HG02571 (cell line): Measurements from ENCODE around the gene WIPF2.

Source experiments
- ATAC-seq: cut with Tn5 transposase; IDR thresholded peaks from one replicate; pipeline ENCODE4 v1.9.1; 2021; ENCODE audit warnings: mild to moderate bottlenecking, moderate library complexity; ENCODE audit not compliant: unreplicated experiment

WIPF2 gene

DNA sequence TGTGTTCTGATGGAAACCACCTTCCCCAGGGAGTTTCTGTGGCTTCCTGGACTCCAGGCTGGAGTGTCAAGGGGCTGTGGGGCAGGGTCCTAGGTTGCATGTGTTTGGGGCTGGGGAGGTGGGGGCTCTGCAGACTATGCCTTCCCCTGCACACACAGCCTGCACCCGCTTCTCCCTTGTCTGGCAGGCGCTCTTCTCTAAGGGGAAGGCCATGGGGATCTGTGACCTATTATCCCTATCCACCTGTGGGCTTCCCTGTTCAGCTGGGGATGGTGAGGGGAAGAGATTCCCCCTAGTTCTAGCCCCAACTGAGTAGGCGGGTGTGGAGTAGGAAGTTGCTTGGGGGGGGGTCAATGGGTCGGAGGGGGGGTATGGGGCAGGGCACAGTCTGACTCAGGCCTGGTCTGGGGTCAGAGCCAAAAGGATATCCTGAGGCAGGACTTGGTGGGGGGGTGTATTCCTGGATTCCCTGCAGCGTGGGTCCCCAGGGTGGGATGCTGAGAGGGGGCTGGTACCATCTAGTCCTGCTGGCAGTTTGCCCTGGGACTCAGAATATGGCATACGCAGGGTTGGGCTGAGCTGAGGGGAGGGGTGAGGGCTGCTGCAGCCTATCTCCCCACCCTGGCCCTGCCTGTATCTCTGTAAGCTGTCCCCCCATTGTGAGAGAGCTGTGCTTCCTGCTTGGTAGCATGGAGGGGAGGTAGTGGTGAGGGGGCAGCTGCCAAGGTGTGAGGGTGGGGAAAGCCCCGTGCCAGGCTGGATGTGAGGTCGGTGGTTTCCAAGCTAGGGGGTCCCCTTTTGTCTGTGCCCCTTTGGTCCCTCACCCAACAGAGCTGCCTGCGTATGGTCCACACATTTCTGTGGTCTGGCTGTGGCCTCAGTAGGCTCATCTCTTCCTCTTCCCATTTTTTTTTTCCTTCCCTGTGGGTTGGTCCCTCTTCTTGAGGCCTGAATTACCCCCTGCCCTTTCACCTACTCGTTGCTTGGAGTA lies 104.6 kb downstream of the WIPF2 start:
- ATAC-seq = no peak

GRCh38 chr17:40325156-40326013 lies 106.3 kb downstream of the WIPF2 start:
- no peak for ATAC-seq

DNA sequence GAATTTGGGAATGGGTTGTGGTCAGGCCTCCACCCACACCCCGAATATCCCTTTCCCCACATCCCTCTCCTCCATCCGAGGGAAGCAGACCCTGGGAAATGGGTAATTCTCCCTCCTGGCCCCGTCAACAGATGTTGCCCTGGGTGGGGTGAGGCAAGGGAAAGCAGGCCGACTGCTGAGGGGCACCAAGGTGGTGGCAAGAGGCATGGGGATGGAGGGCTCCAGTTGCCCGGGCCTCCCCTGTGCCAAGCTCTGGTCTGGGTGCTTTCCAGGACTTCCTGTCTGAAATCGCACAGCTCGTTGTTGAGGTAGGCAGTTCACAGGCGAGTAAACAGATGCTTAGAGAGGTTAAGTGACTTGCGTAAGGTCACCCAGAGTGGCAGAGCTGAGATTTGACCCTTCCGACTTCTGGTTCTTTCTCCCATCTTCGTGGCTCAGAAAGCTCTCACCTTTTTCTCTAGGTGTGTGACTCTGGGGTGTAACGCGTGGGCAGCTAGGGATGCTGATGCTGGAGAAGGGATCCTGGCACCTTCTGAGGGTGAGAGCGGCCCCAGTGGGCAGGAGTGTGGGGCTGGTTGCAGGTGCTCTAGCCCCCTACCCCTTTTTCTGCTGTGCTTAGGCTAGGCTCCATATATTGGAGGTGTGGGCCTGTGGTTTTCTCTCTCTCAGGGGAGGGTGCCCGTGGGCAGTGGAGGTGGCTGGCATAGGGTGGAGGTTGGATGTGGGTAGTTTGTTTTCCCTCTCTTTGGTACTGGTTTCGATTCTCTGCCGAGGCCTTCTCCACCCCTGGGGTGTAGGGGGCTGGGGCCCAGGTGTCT lies 107.1 kb downstream of the WIPF2 start:
- ATAC-seq = no peak

- no peak for ATAC-seq
These were observed 107.7 kb downstream of the WIPF2 start for GRCh38 chr17:40326832-40327199.

- ATAC-seq = no peak
These were observed 108.2 kb downstream of the WIPF2 start for GRCh38 chr17:40327244-40327729.

GRCh38 chr17:40327735-40328385 lies 108.8 kb downstream of the WIPF2 start:
- ATAC-seq = no peak

DNA sequence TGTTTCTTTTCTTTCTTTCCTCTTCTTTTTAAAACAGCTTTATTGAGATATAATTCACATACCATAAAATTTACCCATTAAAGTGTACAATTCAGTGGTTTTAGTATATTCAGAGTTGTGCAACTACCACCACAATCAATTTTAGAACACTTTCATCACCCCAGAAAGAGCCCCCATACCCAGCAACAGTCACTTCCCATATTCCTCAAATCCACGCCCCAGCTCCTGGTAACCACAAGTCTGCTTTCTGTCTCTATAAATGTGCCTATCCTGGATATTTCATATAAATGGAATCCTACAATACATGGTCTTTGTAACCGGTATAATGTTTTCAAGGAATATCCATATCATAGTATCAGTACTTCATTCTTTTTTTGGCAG lies 109.3 kb downstream of the WIPF2 start:
- no peak for ATAC-seq

DNA sequence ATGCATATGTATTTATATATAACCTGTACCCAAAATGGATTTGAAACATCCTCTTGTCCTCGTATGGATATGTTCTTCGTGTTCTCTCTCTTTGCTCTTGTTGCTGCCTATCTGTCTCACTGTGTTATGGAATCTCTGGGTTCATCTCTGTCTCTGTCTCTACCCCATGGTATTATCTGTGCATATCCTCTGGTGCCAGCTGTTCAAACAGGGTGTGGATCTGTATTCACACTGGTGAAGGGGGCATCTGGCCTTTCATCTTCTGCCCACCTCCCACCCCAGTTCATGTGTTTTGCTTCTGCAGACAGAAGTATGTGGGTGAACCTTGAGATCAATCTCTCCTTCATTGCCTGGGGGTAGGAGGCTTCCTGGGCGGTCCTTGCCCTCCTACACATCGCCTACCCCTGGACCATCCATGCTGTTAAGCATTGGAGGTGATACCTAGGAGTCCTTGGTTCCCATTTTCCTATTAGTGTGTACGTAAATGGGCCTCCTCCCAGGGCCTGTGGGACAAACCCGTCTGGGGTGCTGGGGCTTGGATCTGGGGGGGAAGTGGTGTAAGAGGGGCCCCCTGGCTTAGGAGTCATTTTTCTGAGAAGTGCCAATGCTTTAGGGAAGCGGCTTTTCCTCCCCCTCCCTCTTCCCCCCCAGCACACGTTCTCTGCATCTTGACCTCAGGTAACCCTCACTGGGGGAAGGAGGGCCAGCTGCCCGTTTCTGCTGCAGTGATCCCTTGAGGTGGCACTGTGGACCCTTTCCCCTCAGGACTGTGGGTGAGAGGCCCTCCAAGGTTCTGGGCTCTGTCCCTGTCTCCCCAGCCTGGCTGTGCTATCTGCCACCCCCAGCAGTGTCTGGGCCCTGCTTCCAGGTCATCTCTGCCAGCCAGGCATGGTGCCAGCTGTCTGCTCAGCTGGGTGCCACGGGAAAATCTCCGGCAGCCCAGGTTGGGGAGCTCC lies 111.0 kb downstream of the WIPF2 start:
- no peak for ATAC-seq

DNA sequence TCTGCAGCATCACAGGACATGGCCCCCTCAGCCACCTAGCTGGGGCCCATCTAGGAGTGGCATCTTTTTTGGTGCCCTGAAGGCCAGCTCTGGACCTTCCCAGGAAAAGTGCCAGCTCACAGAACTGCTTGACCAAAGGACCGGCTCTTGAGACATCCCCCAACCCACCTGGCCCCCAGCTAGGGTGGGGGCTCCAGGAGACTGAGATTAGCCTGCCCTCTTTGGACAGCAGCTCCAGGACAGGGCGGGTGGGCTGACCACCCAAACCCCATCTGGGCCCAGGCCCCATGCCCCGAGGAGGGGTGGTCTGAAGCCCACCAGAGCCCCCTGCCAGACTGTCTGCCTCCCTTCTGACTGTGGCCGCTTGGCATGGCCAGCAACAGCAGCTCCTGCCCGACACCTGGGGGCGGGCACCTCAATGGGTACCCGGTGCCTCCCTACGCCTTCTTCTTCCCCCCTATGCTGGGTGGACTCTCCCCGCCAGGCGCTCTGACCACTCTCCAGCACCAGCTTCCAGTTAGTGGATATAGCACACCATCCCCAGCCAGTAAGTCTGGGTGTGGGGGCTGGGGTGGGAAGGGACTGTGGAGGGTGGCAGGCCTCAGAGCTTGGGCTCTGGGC lies 111.9 kb downstream of the WIPF2 start:
- ATAC-seq = no peak

GRCh38 chr17:40331743-40332641 lies 112.9 kb downstream of the WIPF2 start:
- no peak for ATAC-seq
